ENCODE results near the gene ADGRG3.

The ADGRG3 gene

DNA sequence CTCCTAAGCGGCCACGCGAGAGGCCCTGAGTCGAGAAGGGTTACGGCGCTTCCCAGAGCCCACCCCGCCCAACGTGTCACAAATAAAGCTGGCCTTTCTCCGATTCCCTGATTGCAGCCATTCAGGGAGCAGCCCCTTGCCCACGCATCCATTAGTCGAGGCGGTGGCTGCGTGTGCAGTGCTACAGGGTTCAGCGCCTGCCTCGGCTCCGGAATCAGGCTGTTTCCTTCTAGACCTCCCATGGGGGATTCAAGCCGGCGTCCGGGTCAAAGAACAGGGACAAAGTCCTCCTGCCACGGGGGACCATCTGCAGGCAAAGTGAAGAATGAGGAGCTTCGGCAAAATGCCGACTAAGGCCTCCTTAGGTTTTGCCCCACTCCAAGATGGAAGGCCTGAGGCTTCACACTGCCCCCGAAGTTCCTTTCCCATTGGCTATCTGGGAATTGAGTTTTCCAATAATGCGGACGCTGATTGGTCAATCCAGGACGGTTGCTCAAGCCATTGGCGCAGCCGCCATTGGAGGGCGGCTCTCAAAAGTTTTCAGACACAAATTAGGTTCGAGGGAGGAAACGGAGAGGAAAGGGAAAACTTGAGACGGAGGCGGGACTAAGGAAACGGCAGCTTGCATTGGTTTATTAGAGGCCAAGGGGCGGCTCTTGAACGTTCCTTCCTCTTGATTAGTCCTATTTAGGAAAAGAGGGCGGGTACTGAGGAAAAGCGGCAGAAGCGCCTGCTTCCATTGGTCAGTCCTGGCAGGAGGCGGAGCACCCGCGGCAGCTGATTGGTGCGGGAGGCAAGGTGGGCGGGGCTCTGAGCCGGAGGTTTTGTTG is 67.0 kb downstream of the ADGRG3 start:
- peak; percentile 88 to 97 (median 94) for DNase-seq (ENCODE audit: low read depth in 4 of 4, low spot score in 1 of 4)

DNA sequence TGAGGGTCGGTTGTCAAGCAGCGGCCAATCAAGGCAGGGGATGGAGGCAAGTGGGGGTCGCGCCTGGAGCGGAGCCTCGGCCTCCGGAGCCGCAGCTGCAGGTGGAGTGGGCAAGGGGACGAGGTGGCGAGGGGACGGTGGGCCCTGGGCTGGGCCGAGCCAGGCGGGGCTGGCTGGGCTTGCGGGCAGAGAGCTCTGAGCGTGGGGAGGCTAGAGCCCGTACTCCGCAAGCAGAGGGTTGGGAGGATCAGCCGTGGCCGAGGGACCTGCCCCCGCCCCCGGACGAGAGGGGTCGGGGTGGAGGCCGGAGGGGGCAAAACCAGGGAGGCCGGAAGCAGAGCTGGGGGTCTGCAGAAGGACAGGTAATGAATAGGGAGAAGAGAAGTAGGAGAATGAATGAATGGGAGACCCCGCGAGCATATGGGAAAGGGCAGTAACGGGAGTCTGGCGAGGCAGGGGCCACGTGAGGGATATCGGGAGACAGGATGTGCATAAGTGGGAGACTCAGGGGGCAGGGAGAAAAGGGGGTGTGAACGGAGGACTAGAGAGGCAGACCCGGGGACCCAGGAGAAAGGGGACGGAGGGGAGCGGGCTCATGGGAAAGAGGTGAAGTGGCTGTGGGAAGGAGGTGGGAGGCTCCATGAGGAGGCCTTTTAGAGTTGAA is 67.8 kb downstream of the ADGRG3 start, which contains the start of gene KATNB1:
Gene KATNB1 (plus strand): TSS at position 16 of the 664 bp plus-strand sequence. CDS start 1,474 bp downstream, outside the sequence.
- no peak for DNase-seq (ENCODE audit: low read depth in 4 of 4, low spot score in 1 of 4)

GRCh38 chr16:57736419-57737351 is 68.6 kb downstream of the ADGRG3 start:
- DNase-seq (ENCODE audit: low read depth in 4 of 4, low spot score in 1 of 4): peak in 1 of 4 experiments; percentile 34

GRCh38 chr16:57738844-57739243 is 70.7 kb downstream of the ADGRG3 start:
- no peak for DNase-seq (ENCODE audit: low read depth in 4 of 4, low spot score in 1 of 4)

Measured in stimulated activated CD4-positive, alpha-beta T cell treated with anti-CD3 and anti-CD28 coated beads, Interleukin-1b, Interleukin-23, amount 100 ng/mL, for 24 hours (primary cell).